Measurements from ENCODE around the gene S100B. TPM values are rescaled to one million over a fixed set of nuclear protein-coding genes. Genes with fewer than 3 reads are reported as not detected.

The S100B gene
- total RNA-seq, 6 donors from 2014 or later, result 1.8 to 4.5 (median 2.7) TPM; not detected in 2

DNA sequence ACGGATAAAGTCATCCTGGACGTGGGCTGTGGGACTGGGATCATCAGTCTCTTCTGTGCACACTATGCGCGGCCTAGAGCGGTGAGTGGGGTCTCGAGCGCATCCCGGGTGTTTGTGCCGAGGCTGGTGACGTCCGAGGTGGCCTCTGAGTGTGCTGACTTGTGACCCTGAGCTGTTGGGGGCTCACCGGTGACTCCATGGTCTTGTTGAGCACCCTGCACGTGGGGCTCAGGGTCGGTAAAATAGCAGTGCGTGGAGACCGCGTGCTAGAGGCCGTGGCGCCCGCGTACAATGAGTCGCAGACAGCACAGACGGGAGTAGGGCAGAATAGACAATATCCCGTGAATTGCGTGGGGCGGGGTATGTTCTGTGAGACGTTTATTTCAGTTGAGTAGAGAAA is 43.7 kb upstream of the S100B start:
- Histone ChIP-seq H3K4me1 (peaks cover 0 to 4% (median 1%) of the 10 kb centered on the region in 4 donors), H3K36me3 (peaks cover 37 to 97% (median 82%) of the 10 kb centered on the region in 4 donors), H3K4me3 (no peak overlapping the region), H3K9me3 (no peaks in the 10 kb centered on the region), H3K27ac (no peak overlapping the region), H3K27me3 (no peaks in the 10 kb centered on the region)
- WGBS, 2 donors, result 98 to 99% methylated on average over 18 to 27 of the region's 27 CpGs
- DNase-seq (peak in 1 of 2 donors; percentile 47), ATAC-seq (ENCODE audit: low FRiP score in 2 of 2) (peak in 1 of 2 donors; percentile 6)
- no peak for TF ChIP-seq POLR2A (IDR thresholded peaks at IDR 0.05)
- TF ChIP-seq POLR2AphosphoS5 (IDR thresholded peaks at IDR 0.05), result no peak
- no peak for TF ChIP-seq EP300 (IDR thresholded peaks at IDR 0.05)
- TF ChIP-seq, protein P1, sequence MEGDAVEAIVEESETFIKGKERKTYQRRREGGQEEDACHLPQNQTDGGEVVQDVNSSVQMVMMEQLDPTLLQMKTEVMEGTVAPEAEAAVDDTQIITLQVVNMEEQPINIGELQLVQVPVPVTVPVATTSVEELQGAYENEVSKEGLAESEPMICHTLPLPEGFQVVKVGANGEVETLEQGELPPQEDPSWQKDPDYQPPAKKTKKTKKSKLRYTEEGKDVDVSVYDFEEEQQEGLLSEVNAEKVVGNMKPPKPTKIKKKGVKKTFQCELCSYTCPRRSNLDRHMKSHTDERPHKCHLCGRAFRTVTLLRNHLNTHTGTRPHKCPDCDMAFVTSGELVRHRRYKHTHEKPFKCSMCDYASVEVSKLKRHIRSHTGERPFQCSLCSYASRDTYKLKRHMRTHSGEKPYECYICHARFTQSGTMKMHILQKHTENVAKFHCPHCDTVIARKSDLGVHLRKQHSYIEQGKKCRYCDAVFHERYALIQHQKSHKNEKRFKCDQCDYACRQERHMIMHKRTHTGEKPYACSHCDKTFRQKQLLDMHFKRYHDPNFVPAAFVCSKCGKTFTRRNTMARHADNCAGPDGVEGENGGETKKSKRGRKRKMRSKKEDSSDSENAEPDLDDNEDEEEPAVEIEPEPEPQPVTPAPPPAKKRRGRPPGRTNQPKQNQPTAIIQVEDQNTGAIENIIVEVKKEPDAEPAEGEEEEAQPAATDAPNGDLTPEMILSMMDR (IDR thresholded peaks at IDR 0.05), result no peak

DNA sequence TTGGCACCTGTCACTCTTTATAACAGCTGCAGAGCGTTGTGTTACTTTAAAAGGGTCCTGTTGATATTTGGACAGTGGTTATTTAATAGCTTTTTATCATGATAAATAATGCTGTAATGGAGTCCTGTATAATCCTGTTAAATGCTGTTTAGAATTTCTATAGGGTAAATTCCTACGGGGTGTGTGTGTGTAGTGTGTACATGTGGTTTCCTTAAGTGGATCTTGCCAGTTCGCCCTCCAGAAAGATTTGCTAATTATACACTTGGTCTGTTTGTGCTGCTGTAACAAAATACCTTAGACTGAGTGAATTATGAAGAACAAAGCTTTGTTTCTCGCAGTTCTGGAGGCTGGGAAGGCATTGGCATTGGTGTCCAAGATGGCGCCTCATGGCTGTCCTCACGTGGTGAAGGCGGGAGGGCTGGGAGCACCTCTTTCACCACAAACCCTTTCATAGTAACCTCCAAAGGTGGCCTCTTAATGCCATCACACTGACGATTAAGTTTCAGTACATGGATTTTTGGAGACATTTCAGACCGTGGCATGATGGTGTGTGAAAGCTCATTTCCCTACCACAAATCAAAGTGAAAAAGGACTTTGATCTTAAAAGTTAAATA is 41.8 kb upstream of the S100B start:
- ATAC-seq (ENCODE audit: low FRiP score in 2 of 2) (no peak), DNase-seq (no peak)
- Histone ChIP-seq H3K9me3 (no peaks in the 10 kb centered on the region), H3K4me3 (no peak overlapping the region), H3K27me3 (no peaks in the 10 kb centered on the region), H3K27ac (no peak overlapping the region), H3K36me3 (peaks cover 32 to 96% (median 73%) of the 10 kb centered on the region in 4 donors), H3K4me1 (peaks cover 0 to 4% (median 1%) of the 10 kb centered on the region in 4 donors)
- no peak for TF ChIP-seq EP300 (IDR thresholded peaks at IDR 0.05)
- 80 to 84% methylated on average over 9 of the region's 9 CpGs for WGBS, 2 donors

DNA sequence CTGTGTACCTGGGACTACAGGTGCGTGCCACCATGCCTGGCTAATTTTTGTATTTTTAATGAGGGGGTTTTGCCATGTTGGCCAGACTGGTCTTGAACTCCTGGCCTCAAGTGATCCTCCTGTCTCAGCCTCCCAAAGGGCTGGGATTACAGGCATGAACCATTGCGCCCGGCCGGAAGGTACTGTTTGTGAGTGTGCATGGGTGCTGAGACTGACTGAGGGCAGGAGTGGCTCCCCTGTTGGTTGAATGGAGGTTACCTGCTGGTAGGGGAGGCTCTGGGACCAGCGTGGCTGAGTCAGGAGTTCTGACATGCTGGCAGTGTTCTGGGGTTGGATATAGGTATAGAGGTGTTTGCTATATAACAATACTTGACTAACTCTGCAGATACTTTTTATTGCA is 41.0 kb upstream of the S100B start:
- 85 to 98% methylated on average over 4 to 5 of the region's 5 CpGs for WGBS, 2 donors
- H3K4me1 ChIP-seq, result peaks cover 0 to 4% (median 1%) of the 10 kb centered on the region in 4 donors
- H3K36me3 ChIP-seq, result peaks cover 37 to 96% (median 72%) of the 10 kb centered on the region in 4 donors
- H3K27me3 ChIP-seq, result no peaks in the 10 kb centered on the region
- no peak overlapping the region for H3K27ac ChIP-seq
- DNase-seq (no peak), ATAC-seq (ENCODE audit: low FRiP score in 2 of 2) (no peak)
- no peak for TF ChIP-seq EP300 (IDR thresholded peaks at IDR 0.05)
- no peak for TF ChIP-seq POLR2AphosphoS5 (IDR thresholded peaks at IDR 0.05)
- TF ChIP-seq, protein P1 (IDR thresholded peaks at IDR 0.05), result no peak
- TF ChIP-seq POLR2A (IDR thresholded peaks at IDR 0.05), result no peak
- no peak overlapping the region for H3K4me3 ChIP-seq
- no peaks in the 10 kb centered on the region for H3K9me3 ChIP-seq

DNA sequence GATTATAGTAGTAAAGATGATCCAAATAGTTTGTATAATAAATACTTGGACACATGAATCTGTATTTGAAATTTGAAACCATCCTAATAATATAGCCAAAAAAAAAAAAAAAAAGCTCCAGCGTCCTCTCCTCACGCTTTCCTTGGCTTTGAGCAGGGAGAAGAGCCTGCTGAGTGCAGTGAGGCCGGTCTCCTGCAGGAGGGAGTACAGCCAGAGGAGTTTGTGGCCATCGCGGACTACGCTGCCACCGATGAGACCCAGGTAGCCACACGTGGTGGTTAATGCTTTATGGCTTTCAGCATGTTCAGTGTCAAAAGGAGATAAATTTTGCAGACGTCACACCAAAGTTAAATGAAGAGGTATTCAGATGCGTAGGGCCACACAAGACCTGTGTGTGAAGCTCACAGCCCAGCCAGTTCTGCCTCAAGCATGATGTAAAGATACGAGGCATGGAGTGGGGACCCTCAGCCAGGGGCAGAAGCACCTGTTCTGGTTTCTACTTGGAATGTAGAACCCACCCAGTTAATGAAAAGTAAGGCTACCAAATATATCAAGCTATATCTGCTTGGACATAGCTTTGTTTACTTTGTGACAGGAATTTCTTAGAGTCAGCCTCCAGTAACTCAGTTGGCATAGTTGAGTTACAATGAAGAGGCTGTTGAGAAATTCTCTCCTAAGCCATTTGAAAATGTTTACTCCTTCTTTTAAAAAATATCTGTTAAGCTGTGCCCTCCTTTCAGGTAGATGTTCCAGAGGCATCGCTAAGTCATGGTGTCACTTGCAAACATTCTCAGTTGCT is 38.7 kb upstream of the S100B start:
- DNase-seq (no peak), ATAC-seq (ENCODE audit: low FRiP score in 2 of 2) (no peak)
- Histone ChIP-seq H3K36me3 (peaks cover 17 to 75% (median 50%) of the 10 kb centered on the region in 4 donors), H3K4me3 (no peak overlapping the region), H3K9me3 (no peaks in the 10 kb centered on the region), H3K27me3 (no peaks in the 10 kb centered on the region), H3K4me1 (peaks cover 9 to 16% (median 14%) of the 10 kb centered on the region in 4 donors), H3K27ac (peak overlapping the region in 1 of 4 donors; percentile 52)
- whole genome bisulfite sequencing, 2 donors, result 68 to 78% methylated on average over 12 of the region's 12 CpGs
- TF ChIP-seq POLR2AphosphoS5 (IDR thresholded peaks at IDR 0.05), result no peak
- TF ChIP-seq EP300 (IDR thresholded peaks at IDR 0.05), result no peak
- TF ChIP-seq, protein P1 (IDR thresholded peaks at IDR 0.05), result no peak
- TF ChIP-seq POLR2A (IDR thresholded peaks at IDR 0.05), result no peak

DNA sequence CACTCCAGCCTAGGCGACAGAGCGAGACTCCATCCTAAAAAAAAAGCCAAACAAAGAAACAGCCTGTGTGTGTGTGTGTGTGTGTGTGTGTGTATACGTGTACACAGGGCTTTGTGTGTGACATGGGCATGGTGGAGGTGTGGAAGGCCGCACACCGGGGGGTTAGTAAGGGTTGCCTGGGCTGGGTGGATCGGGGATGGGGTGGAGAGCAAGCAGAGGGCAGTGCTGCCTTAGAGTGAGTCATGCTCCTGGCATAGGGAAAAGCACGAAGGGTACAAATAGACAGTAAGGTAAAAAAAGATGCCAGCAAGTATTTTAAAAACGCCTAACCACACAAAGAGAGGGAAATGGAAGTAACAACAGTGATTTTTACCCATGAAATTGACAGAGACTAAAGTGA is 36.8 kb upstream of the S100B start:
- peaks cover 20 to 35% (median 33%) of the 10 kb centered on the region in 4 donors for H3K4me1 ChIP-seq
- H3K27ac ChIP-seq, result no peak overlapping the region
- TF ChIP-seq POLR2AphosphoS5 (IDR thresholded peaks at IDR 0.05), result no peak
- TF ChIP-seq, protein P1 (IDR thresholded peaks at IDR 0.05), result no peak
- TF ChIP-seq POLR2A (IDR thresholded peaks at IDR 0.05), result no peak
- no peak for TF ChIP-seq EP300 (IDR thresholded peaks at IDR 0.05)
- H3K9me3 ChIP-seq, result no peaks in the 10 kb centered on the region
- peaks cover 13 to 59% (median 40%) of the 10 kb centered on the region in 4 donors for H3K36me3 ChIP-seq
- H3K27me3 ChIP-seq, result no peaks in the 10 kb centered on the region
- ATAC-seq (ENCODE audit: low FRiP score in 2 of 2), result no peak
- H3K4me3 ChIP-seq, result no peak overlapping the region
- no peak for DNase-seq
- WGBS, 2 donors, result 90 to 93% methylated on average over 8 of the region's 8 CpGs
